Breast epithelium (tissue), 4 donors: ENCODE data around the gene SYT7. TPM values are rescaled to one million over a fixed set of nuclear protein-coding genes. Genes with fewer than 3 reads are reported as not detected.

Source experiments
- DNase-seq, 2 donors: peaks; one replicate each; pipeline ENCODE4 v3.0.0-alpha.2; 2019; ENCODE audit warnings: low spot score in 2 of 2
- H3K27ac ChIP-seq, 2 donors: fragments of 200-600 bp; sonication (generic) in 1 of 2; one replicate each; pipeline ENCODE4 v1.5.1; 2016 to 2019; ENCODE audit warnings: mild to moderate bottlenecking in 1 of 2
- H3K27me3 ChIP-seq, 2 donors: fragments of 200-600 bp; sonication (generic) in 1 of 2; one replicate each; pipeline versions ENCODE4 v1.5.1 to v1.6.0; 2017 to 2019; ENCODE audit warnings: control low read depth in 1 of 2, mild to moderate bottlenecking in 1 of 2
- H3K36me3 ChIP-seq: fragments of 200-600 bp; one replicate; pipeline ENCODE4 v1.5.1; 2019
- H3K4me1 ChIP-seq, 2 donors: fragments of 200-600 bp; sonication (generic); one replicate each; pipeline ENCODE4 v1.5.1; 2016 to 2019; ENCODE audit warnings: control low read depth in 1 of 2
- H3K4me3 ChIP-seq, 3 donors: fragments of 200-600 bp; sonication (generic); 1 replicate in 2 of 3; 2 replicates in 1 of 3; pipeline ENCODE4 v1.5.1; 2016 to 2019; ENCODE audit warnings: mild to moderate bottlenecking in 3 of 3, moderate library complexity in 2 of 3
- H3K9me3 ChIP-seq, 2 donors: fragments of 200-600 bp; sonication (generic) in 1 of 2; one replicate each; pipeline ENCODE4 v1.5.1; 2016 to 2019; ENCODE audit warnings: control low read depth in 1 of 2
- POLR2A ChIP-seq: fragments of 450-650 bp; IDR thresholded peaks from one replicate; pipeline ENCODE4 v1.6.1; 2016; ENCODE audit warnings: antibody characterized with exemption, mild to moderate bottlenecking, moderate library complexity
- POLR2AphosphoS5 ChIP-seq, 3 donors: sonication (generic); formaldehyde crosslinking; IDR thresholded peaks; one replicate each; pipeline ENCODE4 v1.6.1; 2017; ENCODE audit warnings: antibody characterized with exemption in 3 of 3
- intact Hi-C: fragments of 100-400 bp; cut with DNase I; formaldehyde crosslinking; loops from one replicate; pipeline ENCODE4 v1.15.1; 2023; ENCODE audit warnings: low total_unique reads
- total RNA-seq, 3 donors: library from RNA; depleted of rRNA; stranded (reverse); fragments of >200 nt; gene quantifications; one replicate each; pipeline ENCODE4 v1.1.0, GENCODE V29; 2016
- TF ChIP-seq, protein P1 (sequence below), 3 donors: fragments of 450-650 bp; IDR thresholded peaks; one replicate each; pipeline ENCODE4 v1.5.1; 2016 to 2017; ENCODE audit warnings: antibody characterized with exemption in 3 of 3, mild to moderate bottlenecking in 3 of 3, moderate library complexity in 3 of 3

The SYT7 gene
- total RNA-seq, 3 donors from 2014 or later: 1.9 to 11.7 (median 10.8) TPM

DNA sequence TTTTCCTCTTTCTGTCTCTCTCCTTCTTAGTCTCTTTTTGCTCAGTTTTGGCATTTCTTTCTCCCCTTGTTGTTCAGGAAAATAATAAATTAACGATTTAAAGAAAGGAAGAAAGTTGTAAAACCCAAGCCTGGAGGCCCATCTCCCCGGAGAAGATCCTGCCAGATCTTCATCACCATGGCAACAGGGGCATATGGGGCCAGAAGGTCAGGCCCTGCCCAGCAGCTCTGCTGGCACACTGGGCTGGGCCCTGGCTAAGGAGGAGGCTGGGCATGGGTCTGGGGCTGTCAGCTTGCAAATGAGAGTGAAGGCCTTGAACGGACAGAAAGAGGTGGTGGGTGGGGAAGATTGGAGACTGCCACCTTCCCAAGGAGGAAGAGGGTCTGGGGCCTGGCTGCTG, 69.5 kb downstream of the SYT7 start:
- H3K27me3 ChIP-seq: peaks cover 5 to 9% of the 10 kb centered on the region in 2 donors

DNA sequence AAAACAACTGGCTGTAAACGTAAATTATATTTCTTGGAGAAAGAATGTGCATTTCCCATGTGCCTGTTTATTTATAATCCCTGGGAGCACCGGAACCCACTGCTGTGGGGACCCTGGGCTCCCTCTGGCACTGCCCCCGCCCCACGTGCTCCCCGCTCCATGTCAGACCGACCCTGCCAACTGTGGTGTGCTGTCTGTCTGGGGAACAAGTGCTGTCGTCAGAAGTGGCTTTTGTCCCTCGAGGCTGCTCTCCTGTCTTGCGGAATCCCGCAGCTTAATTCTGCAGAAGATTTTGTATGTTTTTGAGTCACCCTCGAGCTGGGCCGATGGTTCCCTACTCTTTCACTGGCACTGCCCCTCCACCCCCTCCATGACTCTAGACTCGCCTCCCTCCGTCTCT, 69.9 kb downstream of the SYT7 start:
- intact Hi-C loops: no loop called here

More for the DNA sequence above, 69.5 kb downstream of the SYT7 start:
- DNase-seq: no peak
- intact Hi-C loops: no loop called here
- H3K36me3 ChIP-seq: no peaks in the 10 kb centered on the region
- peak overlapping the region in 1 of 2 donors; percentile 20 for H3K27ac ChIP-seq
- no peak overlapping the region for H3K4me3 ChIP-seq
- peaks cover 12 to 25% of the 10 kb centered on the region in 2 donors for H3K4me1 ChIP-seq
- no peak for TF ChIP-seq POLR2A
- TF ChIP-seq, protein P1, sequence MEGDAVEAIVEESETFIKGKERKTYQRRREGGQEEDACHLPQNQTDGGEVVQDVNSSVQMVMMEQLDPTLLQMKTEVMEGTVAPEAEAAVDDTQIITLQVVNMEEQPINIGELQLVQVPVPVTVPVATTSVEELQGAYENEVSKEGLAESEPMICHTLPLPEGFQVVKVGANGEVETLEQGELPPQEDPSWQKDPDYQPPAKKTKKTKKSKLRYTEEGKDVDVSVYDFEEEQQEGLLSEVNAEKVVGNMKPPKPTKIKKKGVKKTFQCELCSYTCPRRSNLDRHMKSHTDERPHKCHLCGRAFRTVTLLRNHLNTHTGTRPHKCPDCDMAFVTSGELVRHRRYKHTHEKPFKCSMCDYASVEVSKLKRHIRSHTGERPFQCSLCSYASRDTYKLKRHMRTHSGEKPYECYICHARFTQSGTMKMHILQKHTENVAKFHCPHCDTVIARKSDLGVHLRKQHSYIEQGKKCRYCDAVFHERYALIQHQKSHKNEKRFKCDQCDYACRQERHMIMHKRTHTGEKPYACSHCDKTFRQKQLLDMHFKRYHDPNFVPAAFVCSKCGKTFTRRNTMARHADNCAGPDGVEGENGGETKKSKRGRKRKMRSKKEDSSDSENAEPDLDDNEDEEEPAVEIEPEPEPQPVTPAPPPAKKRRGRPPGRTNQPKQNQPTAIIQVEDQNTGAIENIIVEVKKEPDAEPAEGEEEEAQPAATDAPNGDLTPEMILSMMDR (IDR thresholded peaks at IDR 0.05): no peak
- TF ChIP-seq POLR2AphosphoS5 (IDR thresholded peaks at IDR 0.05): no peak
- H3K9me3 ChIP-seq: no peaks in the 10 kb centered on the region

DNA sequence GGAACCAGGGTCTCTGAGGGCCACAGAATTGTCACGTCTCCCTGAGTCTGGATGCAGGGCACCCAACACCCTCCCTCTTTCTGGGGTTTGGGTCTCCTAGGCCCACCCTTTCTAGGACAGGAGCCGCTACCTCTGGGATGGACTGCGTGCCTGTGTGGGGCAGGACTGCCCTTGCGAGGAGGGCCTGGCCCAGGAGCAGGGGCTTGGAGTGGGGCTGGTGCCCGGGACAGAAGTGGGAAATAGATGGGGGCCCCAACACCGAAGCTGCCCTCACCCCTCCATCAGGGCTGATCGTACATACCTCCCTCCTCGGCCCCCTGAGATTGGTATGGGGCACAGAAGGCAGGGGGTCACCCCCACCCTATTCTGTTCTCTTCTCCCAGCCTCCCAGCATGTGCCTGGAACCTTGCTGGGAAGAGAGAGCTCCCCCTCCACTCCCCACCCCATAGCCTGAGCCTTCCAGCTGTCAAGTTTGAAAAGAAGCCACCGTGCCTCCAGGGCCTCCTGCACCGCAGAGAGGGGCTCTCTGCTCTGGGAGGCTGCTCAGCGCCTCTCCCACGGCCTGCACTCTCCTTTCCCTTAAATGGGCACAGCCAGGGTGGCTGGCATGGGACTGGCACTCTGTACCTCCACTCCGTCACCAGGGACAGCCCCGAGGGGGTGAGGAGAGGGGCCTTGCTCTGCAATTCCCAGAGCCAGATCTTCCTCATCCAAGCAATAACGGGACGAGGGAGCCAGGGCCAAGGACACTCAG, 70.5 kb downstream of the SYT7 start:
- intact Hi-C loops: no loop called here
- H3K9me3 ChIP-seq: no peaks in the 10 kb centered on the region
- H3K27me3 ChIP-seq: peaks cover 5 to 9% of the 10 kb centered on the region in 2 donors
- H3K4me1 ChIP-seq: peaks cover 12 to 25% of the 10 kb centered on the region in 2 donors
- H3K36me3 ChIP-seq: no peaks in the 10 kb centered on the region
- DNase-seq: no peak
- peak overlapping the region in 1 of 3 donors; percentile 64 for H3K4me3 ChIP-seq
- TF ChIP-seq, protein P1 (IDR thresholded peaks at IDR 0.05): no peak
- no peak for TF ChIP-seq POLR2A
- peak overlapping the region in 1 of 2 donors; percentile 61 for H3K27ac ChIP-seq

More for the DNA sequence above, 69.9 kb downstream of the SYT7 start:
- no peaks in the 10 kb centered on the region for H3K9me3 ChIP-seq
- TF ChIP-seq POLR2A (no peak), POLR2AphosphoS5 (IDR thresholded peaks at IDR 0.05) (no peak)
- TF ChIP-seq, protein P1 (IDR thresholded peaks at IDR 0.05): no peak
- H3K4me1 ChIP-seq: peaks cover 12 to 25% of the 10 kb centered on the region in 2 donors
- peak overlapping the region in 1 of 2 donors; percentile 61 for H3K27ac ChIP-seq
- no peak overlapping the region for H3K4me3 ChIP-seq
- H3K36me3 ChIP-seq: no peaks in the 10 kb centered on the region
- H3K27me3 ChIP-seq: peaks cover 5 to 9% of the 10 kb centered on the region in 2 donors
- DNase-seq: no peak

DNA sequence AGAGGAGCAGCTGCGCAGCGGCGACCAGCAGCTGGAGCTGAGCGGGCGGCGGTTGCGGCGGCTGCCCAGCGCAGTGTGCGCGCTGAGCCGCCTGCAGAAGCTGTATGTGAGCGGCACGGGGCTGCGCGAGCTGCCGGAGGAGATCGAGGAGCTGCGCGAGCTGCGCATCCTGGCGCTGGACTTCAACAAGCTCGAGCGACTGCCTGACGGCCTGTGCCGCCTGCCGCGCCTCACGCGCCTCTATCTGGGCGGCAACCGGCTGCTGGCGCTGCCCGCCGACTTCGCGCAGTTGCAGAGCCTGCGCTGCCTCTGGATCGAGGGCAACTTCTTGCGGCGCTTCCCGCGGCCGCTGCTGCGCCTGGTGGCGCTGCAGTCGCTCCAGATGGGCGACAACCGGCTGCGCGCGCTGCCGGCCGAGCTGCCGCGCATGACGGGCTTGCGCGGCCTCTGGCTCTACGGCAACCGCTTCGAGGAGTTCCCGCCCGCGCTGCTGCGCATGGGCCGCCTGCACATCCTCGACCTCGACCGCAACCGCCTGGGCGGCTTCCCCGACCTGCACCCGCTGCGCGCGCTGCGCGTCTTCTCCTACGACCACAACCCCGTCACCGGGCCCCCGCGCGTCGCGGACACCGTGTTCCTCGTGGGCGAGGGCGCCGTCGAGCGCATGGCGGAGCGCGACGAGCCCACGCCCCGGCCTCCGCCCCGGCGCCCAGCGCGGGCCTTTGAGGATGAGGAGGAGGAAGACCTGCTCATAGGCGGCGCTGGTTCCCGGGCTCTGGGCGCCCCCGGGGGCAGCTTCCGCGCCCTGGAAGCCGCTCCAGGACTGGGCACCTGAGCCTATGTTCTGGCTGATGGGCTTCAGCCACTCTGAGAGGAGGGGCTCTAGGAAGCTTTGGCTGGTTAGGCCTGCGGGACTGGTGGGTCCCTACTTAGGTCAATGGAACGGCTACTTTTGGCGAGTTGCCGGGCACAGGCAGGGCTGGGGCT, 71.5 kb downstream of the SYT7 start:
- TF ChIP-seq POLR2AphosphoS5 (IDR thresholded peaks at IDR 0.05): peak in 2 of 3 donors; percentile 14 to 16
- TF ChIP-seq POLR2A: no peak
- TF ChIP-seq, protein P1 (IDR thresholded peaks at IDR 0.05): peak; percentile 18 to 64 (median 47)
- intact Hi-C loops: no loop called here
- H3K27me3 ChIP-seq: peaks cover 5 to 9% of the 10 kb centered on the region in 2 donors
- H3K27ac ChIP-seq: peak overlapping the region in 1 of 2 donors; percentile 61
- peak overlapping the region; percentile 10 to 64 (median 40) for H3K4me3 ChIP-seq
- no peaks in the 10 kb centered on the region for H3K9me3 ChIP-seq
- H3K4me1 ChIP-seq: peaks cover 12 to 24% of the 10 kb centered on the region in 2 donors
- DNase-seq: peak; percentile 32 to 68
- no peaks in the 10 kb centered on the region for H3K36me3 ChIP-seq
